HepG2 (cell line): ENCODE measurements around the gene SPG7. TPM values are rescaled to one million over a fixed set of nuclear protein-coding genes. Genes with fewer than 3 reads are reported as not detected.

Source experiments
- ARID2 ChIP-seq: sonication (generic); formaldehyde crosslinking; IDR thresholded peaks from 2 replicates; pipeline ENCODE4 v1.8.1; 2022; ENCODE audit warnings: mild to moderate bottlenecking, missing genetic modification reagents, borderline replicate concordance
- CENPT ChIP-seq: sonication (generic); formaldehyde crosslinking; IDR thresholded peaks from 2 replicates; pipeline ENCODE4 v1.8.0; 2022; ENCODE audit warnings: low read depth, mild to moderate bottlenecking, moderate library complexity, missing genetic modification reagents
- FOXJ3 ChIP-seq: sonication (generic); formaldehyde crosslinking; IDR thresholded peaks from 2 replicates; pipeline ENCODE4 v1.4.0; 2020; ENCODE audit warnings: missing genetic modification reagents, mild to moderate bottlenecking, borderline replicate concordance
- HOXA9 ChIP-seq: sonication (generic); formaldehyde crosslinking; IDR thresholded peaks from 2 replicates; pipeline ENCODE4 v1.8.1; 2022; ENCODE audit warnings: missing genetic modification reagents, mild to moderate bottlenecking, moderate library complexity, borderline replicate concordance
- LCORL ChIP-seq, 2 experiments: fragments of 450-650 bp in 1 of 2; sonication (generic) in 1 of 2; formaldehyde crosslinking in 1 of 2; IDR thresholded peaks; 2 replicates each; pipeline versions ENCODE4 v1.5.0 to v1.6.1; 2017 to 2020; ENCODE audit warnings: antibody characterized with exemption in 1 of 2, missing genetic modification reagents in 1 of 2
- NAIF1 ChIP-seq: sonication (generic); formaldehyde crosslinking; IDR thresholded peaks from 2 replicates; pipeline ENCODE4 v1.5.0; 2020; ENCODE audit warnings: mild to moderate bottlenecking, missing genetic modification reagents, borderline replicate concordance
- NR1H2 ChIP-seq: sonication (generic); formaldehyde crosslinking; IDR thresholded peaks from 2 replicates; pipeline ENCODE4 v1.8.1; 2022; ENCODE audit warnings: low read depth, missing genetic modification reagents, borderline replicate concordance
- ONECUT2 ChIP-seq: sonication (generic); formaldehyde crosslinking; IDR thresholded peaks from 2 replicates; pipeline ENCODE4 v1.4.0; 2020; ENCODE audit warnings: missing genetic modification reagents
- REXO4 ChIP-seq: sonication (generic); formaldehyde crosslinking; IDR thresholded peaks from 2 replicates; pipeline ENCODE4 v1.8.0; 2022; ENCODE audit warnings: missing genetic modification reagents, mild to moderate bottlenecking, borderline replicate concordance
- SAP130 ChIP-seq: IDR thresholded peaks from 2 replicates; pipeline ENCODE4 v1.6.1; 2016; ENCODE audit warnings: low read depth
- SRF ChIP-seq: IDR thresholded peaks from 2 replicates; pipeline ENCODE4 v1.6.1; 2011; ENCODE audit warnings: mild to moderate bottlenecking, low read depth, low read length, moderate library complexity
- STAT5B ChIP-seq: sonication (generic); formaldehyde crosslinking; IDR thresholded peaks from 2 replicates; pipeline ENCODE4 v1.4.0; 2020; ENCODE audit warnings: missing genetic modification reagents
- TP53 ChIP-seq: sonication (generic); formaldehyde crosslinking; conservative IDR thresholded peaks from 2 replicates; pipeline ENCODE4 v1.4.0; 2020; ENCODE audit warnings: missing genetic modification reagents
- ZFP82 ChIP-seq: sonication (generic); formaldehyde crosslinking; IDR thresholded peaks from 2 replicates; pipeline ENCODE4 v1.5.1; 2020; ENCODE audit warnings: mild to moderate bottlenecking, missing genetic modification reagents, borderline replicate concordance
- ZKSCAN5 ChIP-seq: sonication (generic); formaldehyde crosslinking; IDR thresholded peaks from 2 replicates; pipeline ENCODE4 v1.5.1; 2020; ENCODE audit warnings: mild to moderate bottlenecking, missing genetic modification reagents
- ZNF468 ChIP-seq: sonication (generic); formaldehyde crosslinking; IDR thresholded peaks from 2 replicates; pipeline ENCODE4 v1.8.0; 2022; ENCODE audit warnings: mild to moderate bottlenecking, moderate library complexity, missing genetic modification reagents
- ZNF652 ChIP-seq: IDR thresholded peaks from 2 replicates; pipeline ENCODE4 v1.6.1; 2016; ENCODE audit warnings: low read depth, borderline replicate concordance
- ZNF790 ChIP-seq: sonication (generic); formaldehyde crosslinking; IDR thresholded peaks from 2 replicates; pipeline ENCODE4 v1.8.0; 2022; ENCODE audit warnings: missing genetic modification reagents, mild to moderate bottlenecking, borderline replicate concordance
- polyA plus RNA-seq, 8 experiments: library from polyadenylated mRNA; depleted of rRNA in 3 of 8; stranded (reverse) in 7 of 8; unstranded in 1 of 8; fragments of >200 nt; fragmentation: Illumina TruSeq in 4 of 8; extraction: Trizol in 4 of 8; gene quantifications; 2 replicates each; pipeline versions ENCODE4 v1.2.1 to v1.2.3, GENCODE V29; 2011 to 2016; ENCODE audit warnings: low read depth in 4 of 8, missing spikeins in 1 of 8, mixed read lengths in 1 of 8; ENCODE audit not compliant: insufficient read depth in 1 of 8
- total RNA-seq, 5 experiments: library from RNA; depleted of rRNA; stranded (reverse); fragments of >200 nt; fragmentation: Illumina TruSeq; extraction: Trizol; gene quantifications; 2 replicates each; pipeline ENCODE4 v1.2.3, GENCODE V29; 2016; ENCODE audit warnings: low read depth in 1 of 5
- TF ChIP-seq, protein P1 (sequence below): IDR thresholded peaks from 2 replicates; pipeline ENCODE4 v1.6.1; 2016; ENCODE audit warnings: missing compliant biosample characterization, missing genetic modification reagents, borderline replicate concordance
- TF ChIP-seq, protein P2 (sequence below): sonication (generic); formaldehyde crosslinking; IDR thresholded peaks from 2 replicates; pipeline ENCODE4 v1.5.1; 2020; ENCODE audit warnings: mild to moderate bottlenecking, missing genetic modification reagents, moderate library complexity
- TF ChIP-seq, protein P3 (sequence below): sonication (generic); formaldehyde crosslinking; IDR thresholded peaks from 2 replicates; pipeline ENCODE4 v1.4.0; 2020; ENCODE audit warnings: missing genetic modification reagents, mild to moderate bottlenecking, borderline replicate concordance

Gene SPG7
- total and polyA plus RNA-seq, 2 of the 13 experiments (the other 11 are each of a cell fraction or from before 2014, with no cell fraction given): 66.0 to 136 TPM

DNA sequence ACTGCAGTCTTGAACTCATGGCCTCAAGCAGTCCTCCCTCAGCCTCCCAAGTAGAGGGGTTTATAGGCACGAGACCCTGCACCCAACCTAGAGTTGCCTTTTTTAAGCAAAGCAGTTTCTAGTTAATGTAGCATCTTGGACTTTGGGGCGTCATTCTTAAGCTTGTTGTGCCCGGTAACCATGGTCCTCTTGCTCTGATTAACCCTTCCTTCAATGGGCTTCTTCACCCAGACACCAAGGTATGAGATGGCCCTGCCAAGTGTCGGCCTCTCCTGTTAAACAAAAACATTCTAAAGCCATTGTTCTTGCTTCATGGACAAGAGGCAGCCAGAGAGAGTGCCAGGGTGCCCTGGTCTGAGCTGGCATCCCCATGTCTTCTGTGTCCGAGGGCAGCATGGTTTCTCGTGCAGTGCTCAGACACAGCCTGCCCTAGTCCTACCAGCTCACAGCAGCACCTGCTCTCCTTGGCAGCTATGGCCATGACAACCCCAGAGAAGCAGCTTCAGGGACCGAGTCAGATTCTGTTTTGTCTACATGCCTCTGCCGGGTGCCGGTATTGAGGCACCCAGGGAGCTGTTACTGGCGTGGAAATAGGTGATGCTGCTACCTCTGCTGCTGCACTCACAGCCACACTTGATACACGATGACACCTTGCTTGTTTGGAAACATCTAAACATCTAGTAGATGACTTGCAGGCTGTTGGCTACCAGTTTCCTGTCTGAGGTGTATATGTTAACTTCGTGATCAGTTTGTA is 55.6 kb downstream of the SPG7 start (continued):
- 0 out of 2 replicates have a peak, but pooled peaks have one; percentile 29 for TF ChIP-seq CENPT
- TF ChIP-seq ZKSCAN5: no peak
- no peak for TF ChIP-seq HOXA9 (CRISPR knock-in tag)
- TF ChIP-seq NR1H2 (CRISPR knock-in tag): no peak
- no peak for TF ChIP-seq ZNF468
- TF ChIP-seq NAIF1 (CRISPR knock-in tag): no peak
- TF ChIP-seq FOXJ3 (CRISPR knock-in tag): no peak
- no peak; the same call in 1 of the 2 replicates for TF ChIP-seq REXO4 (CRISPR knock-in tag)
- TF ChIP-seq SRF: no peak
- TF ChIP-seq, protein P1, sequence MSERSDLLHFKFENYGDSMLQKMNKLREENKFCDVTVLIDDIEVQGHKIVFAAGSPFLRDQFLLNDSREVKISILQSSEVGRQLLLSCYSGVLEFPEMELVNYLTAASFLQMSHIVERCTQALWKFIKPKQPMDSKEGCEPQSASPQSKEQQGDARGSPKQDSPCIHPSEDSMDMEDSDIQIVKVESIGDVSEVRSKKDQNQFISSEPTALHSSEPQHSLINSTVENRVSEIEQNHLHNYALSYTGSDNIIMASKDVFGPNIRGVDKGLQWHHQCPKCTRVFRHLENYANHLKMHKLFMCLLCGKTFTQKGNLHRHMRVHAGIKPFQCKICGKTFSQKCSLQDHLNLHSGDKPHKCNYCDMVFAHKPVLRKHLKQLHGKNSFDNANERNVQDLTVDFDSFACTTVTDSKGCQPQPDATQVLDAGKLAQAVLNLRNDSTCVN (CRISPR knock-in tag): no peak
- TF ChIP-seq ZNF652 (CRISPR knock-in tag): peak; percentile 75; the same call in 1 of the 2 replicates
- TF ChIP-seq TP53: no peak
- no peak for TF ChIP-seq ZFP82
- TF ChIP-seq SAP130: no peak
- TF ChIP-seq ONECUT2: no peak
- TF ChIP-seq, protein P2, sequence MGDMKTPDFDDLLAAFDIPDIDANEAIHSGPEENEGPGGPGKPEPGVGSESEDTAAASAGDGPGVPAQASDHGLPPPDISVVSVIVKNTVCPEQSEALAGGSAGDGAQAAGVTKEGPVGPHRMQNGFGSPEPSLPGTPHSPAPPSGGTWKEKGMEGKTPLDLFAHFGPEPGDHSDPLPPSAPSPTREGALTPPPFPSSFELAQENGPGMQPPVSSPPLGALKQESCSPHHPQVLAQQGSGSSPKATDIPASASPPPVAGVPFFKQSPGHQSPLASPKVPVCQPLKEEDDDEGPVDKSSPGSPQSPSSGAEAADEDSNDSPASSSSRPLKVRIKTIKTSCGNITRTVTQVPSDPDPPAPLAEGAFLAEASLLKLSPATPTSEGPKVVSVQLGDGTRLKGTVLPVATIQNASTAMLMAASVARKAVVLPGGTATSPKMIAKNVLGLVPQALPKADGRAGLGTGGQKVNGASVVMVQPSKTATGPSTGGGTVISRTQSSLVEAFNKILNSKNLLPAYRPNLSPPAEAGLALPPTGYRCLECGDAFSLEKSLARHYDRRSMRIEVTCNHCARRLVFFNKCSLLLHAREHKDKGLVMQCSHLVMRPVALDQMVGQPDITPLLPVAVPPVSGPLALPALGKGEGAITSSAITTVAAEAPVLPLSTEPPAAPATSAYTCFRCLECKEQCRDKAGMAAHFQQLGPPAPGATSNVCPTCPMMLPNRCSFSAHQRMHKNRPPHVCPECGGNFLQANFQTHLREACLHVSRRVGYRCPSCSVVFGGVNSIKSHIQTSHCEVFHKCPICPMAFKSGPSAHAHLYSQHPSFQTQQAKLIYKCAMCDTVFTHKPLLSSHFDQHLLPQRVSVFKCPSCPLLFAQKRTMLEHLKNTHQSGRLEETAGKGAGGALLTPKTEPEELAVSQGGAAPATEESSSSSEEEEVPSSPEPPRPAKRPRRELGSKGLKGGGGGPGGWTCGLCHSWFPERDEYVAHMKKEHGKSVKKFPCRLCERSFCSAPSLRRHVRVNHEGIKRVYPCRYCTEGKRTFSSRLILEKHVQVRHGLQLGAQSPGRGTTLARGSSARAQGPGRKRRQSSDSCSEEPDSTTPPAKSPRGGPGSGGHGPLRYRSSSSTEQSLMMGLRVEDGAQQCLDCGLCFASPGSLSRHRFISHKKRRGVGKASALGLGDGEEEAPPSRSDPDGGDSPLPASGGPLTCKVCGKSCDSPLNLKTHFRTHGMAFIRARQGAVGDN (CRISPR knock-in tag): no peak; the same call in 1 of the 2 replicates
- no peak for TF ChIP-seq STAT5B
- TF ChIP-seq, protein P3, sequence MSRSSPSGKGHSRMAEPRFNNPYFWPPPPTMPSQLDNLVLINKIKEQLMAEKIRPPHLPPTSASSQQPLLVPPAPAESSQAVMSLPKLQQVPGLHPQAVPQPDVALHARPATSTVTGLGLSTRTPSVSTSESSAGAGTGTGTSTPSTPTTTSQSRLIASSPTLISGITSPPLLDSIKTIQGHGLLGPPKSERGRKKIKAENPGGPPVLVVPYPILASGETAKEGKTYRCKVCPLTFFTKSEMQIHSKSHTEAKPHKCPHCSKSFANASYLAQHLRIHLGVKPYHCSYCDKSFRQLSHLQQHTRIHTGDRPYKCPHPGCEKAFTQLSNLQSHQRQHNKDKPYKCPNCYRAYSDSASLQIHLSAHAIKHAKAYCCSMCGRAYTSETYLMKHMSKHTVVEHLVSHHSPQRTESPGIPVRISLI (CRISPR knock-in tag): no peak
- TF ChIP-seq ARID2 (CRISPR knock-in tag): no peak
- no peak for TF ChIP-seq LCORL (IDR thresholded peaks at IDR 0.05)
- no peak for TF ChIP-seq LCORL (CRISPR knock-in tag; IDR thresholded peaks at IDR 0.05)
- TF ChIP-seq ZNF790: no peak
